ENCODE measurements around the gene THBS4. TPM values are rescaled to one million over a fixed set of nuclear protein-coding genes. Genes with fewer than 3 reads are reported as not detected.

Gene THBS4
- total and polyA plus RNA-seq, 10 of the 15 experiments (the other 5 are each of a cell fraction or from before 2014, with no cell fraction given), result 0.31 to 1.7 (median 0.75) TPM

DNA sequence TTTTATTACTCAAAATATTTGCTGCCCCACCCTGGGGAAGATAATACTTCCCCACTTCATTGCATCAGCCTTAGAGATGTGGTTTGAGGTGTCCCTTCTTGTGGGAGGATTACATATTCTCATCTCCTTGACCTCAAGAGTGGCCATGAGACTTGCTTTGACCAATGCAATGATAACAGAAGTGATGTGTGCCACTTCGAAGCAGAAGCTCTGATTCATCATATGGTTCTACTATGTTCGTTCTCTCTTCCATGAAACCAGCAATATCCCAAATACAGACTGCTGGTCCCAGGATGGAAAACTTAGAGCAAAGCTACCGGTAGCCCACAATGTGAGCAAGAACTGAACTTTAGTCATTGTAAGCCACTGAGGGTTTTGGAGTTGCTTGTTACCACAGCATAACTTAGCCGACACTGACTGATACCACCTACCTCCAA is 92.0 kb downstream of the THBS4 start (continued):
- TF ChIP-seq, protein P1, sequence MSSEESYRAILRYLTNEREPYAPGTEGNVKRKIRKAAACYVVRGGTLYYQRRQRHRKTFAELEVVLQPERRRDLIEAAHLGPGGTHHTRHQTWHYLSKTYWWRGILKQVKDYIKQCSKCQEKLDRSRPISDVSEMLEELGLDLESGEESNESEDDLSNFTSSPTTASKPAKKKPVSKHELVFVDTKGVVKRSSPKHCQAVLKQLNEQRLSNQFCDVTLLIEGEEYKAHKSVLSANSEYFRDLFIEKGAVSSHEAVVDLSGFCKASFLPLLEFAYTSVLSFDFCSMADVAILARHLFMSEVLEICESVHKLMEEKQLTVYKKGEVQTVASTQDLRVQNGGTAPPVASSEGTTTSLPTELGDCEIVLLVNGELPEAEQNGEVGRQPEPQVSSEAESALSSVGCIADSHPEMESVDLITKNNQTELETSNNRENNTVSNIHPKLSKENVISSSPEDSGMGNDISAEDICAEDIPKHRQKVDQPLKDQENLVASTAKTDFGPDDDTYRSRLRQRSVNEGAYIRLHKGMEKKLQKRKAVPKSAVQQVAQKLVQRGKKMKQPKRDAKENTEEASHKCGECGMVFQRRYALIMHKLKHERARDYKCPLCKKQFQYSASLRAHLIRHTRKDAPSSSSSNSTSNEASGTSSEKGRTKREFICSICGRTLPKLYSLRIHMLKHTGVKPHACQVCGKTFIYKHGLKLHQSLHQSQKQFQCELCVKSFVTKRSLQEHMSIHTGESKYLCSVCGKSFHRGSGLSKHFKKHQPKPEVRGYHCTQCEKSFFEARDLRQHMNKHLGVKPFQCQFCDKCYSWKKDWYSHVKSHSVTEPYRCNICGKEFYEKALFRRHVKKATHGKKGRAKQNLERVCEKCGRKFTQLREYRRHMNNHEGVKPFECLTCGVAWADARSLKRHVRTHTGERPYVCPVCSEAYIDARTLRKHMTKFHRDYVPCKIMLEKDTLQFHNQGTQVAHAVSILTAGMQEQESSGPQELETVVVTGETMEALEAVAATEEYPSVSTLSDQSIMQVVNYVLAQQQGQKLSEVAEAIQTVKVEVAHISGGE (CRISPR knock-in tag; IDR thresholded peaks at IDR 0.05), result no peak
- TF ChIP-seq CBX3 (IDR thresholded peaks at IDR 0.05; ENCODE audit: borderline replicate concordance, low read depth) (no peak), ZSCAN29 (IDR thresholded peaks at IDR 0.05) (no peak), RAD21 (IDR thresholded peaks at IDR 0.05; ENCODE audit: insufficient read depth, low read depth, low read length) (no peak), BHLHE40 (IDR thresholded peaks at IDR 0.05; ENCODE audit: borderline replicate concordance in 1 of 2, low read depth in 2 of 2, low read length in 1 of 2) (peak in 1 of 2 experiments; percentile 33; a peak in 1 of 4 replicates), ATF7 (IDR thresholded peaks at IDR 0.05; ENCODE audit: low read depth) (peak; percentile 82), MTA2 (IDR thresholded peaks at IDR 0.05; ENCODE audit: low read depth) (peak; percentile 77; the same call in 1 of the 2 replicates)

DNA sequence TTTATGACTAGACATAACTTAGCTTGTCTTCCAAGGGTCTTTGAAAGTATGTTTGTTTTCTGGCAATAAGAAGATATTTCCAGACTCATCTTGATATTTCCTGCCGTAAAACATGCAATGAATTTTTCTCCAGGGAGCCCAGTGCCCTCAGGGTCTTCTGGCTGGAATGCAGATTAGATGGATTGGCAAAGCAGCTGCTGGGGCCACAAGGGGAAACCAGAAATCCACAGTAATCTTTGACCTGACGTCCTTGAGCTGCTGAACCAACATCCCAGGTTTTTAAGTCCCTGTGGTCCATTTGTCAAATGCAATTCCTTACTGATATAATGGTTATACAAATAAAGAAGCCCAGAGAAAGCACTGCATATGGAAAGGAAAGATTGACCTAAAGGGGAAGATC is 93.0 kb downstream of the THBS4 start:
- Histone ChIP-seq H2AFZ (ENCODE audit: control insufficient read depth, low read depth, low read length) (no peak overlapping the region), H4K20me1 (ENCODE audit: control insufficient read depth, insufficient read depth) (no peaks in the 10 kb centered on the region), H3K36me3 (ENCODE audit: control insufficient read depth in 2 of 2, insufficient read depth in 2 of 2, low read length in 1 of 2) (no peaks in the 10 kb centered on the region), H3K27me3 (replicated peaks in 1 of 2; ENCODE audit: control insufficient read depth in 2 of 2, insufficient read depth in 2 of 2, low read length in 1 of 2) (no peaks in the 10 kb centered on the region), H3K4me2 (ENCODE audit: control insufficient read depth, insufficient read depth) (no peak overlapping the region), H3K4me1 (ENCODE audit: control insufficient read depth, insufficient read depth, low read length) (peaks cover 28% of the 10 kb centered on the region), H3K9ac (ENCODE audit: control insufficient read depth, insufficient read depth, low read length) (no peak overlapping the region), H3K9me3 (replicated peaks; ENCODE audit: control insufficient read depth, insufficient read depth, low read length) (peaks cover 5% of the 10 kb centered on the region; the same call in 2 of the 3 replicates), H3K79me2 (ENCODE audit: control insufficient read depth, insufficient read depth, low read length) (no peaks in the 10 kb centered on the region), H3K4me3 (no peak overlapping the region), H3K27ac (ENCODE audit: control insufficient read depth, insufficient read depth) (no peak overlapping the region)
- in situ Hi-C loops (cut with MboI), result no loop called here
- BruUV-seq (replicated peaks), result no TSS peak
- no peak for DNase-seq (ENCODE audit: low read depth, low spot score)
- ChIA-PET POLR2A (no interaction called here), RAD21 (ENCODE audit: unreplicated experiment) (interaction anchor here (2.1 kb wide), 1 partner anchor 18 kb away, joined by 4 read pairs; no protein-coding TSS in a partner anchor), SMC1A (ENCODE audit: uncharacterized antibody, unreplicated experiment) (interaction anchor here (0.6 to 5.0 kb wide), 4 partner anchors 9 to 896 kb away, joined by 5 to 56 read pairs (median 25); no protein-coding TSS in a partner anchor), CTCF (interaction anchor here (1.4 to 3.4 kb wide), 3 partner anchors 14 to 180 kb away, joined by 3 to 26 read pairs (median 3); no protein-coding TSS in a partner anchor)
- ATAC-seq, result no peak
- intact Hi-C loops (cut with micrococcal nuclease; ENCODE audit: unreplicated experiment), result loop anchor here (5.0 kb wide), 1 partner anchor 36 kb away; no protein-coding TSS in a partner anchor
- FAIRE-seq, result no peak
- TF ChIP-seq CREB1 (IDR thresholded peaks at IDR 0.05; ENCODE audit: low read depth) (no peak), KAT2A (conservative IDR thresholded peaks at IDR 0.05; ENCODE audit: control insufficient read depth, low read depth, low read length) (no peak), HDAC6 (IDR thresholded peaks at IDR 0.05; ENCODE audit: unreplicated experiment) (no peak), IKZF1 (conservative IDR thresholded peaks at IDR 0.05) (no peak), ESRRA (IDR thresholded peaks at IDR 0.05; ENCODE audit: low read length) (no peak), SMAD1 (IDR thresholded peaks at IDR 0.05; ENCODE audit: low read depth, partially characterized antibody) (no peak)
- 78% methylated on average over 2 of the region's 2 CpGs for WGBS (ENCODE audit: insufficient coverage, insufficient replicate concordance, low lambda C conversion rate, missing lambda C conversion rate)

Measured in GM12878 (cell line).